H1 (cell line): ENCODE results near the gene MBD3L4.
"Not testable (repeated sequence)": the region's sequence is repeated elsewhere in the genome, so short reads cannot be mapped to it uniquely, and the experiment has no call there.

Experiments
- GABPA ChIP-seq: IDR thresholded peaks from 2 replicates; pipeline ENCODE4 v1.6.1; 2011; ENCODE audit warnings: mild to moderate bottlenecking, low read length, moderate library complexity, borderline replicate concordance; ENCODE audit not compliant: insufficient read depth
- POLR2A ChIP-seq, 2 experiments: IDR thresholded peaks; 1 replicate in 1 of 2; 2 replicates in 1 of 2; pipeline ENCODE4 v1.6.1; 2011; ENCODE audit warnings: low read depth in 2 of 2, low read length in 2 of 2, mild to moderate bottlenecking in 2 of 2; ENCODE audit errors: control extremely low read depth in 1 of 2
- RAD21 ChIP-seq, 2 experiments: IDR thresholded peaks in 1 of 2; conservative IDR thresholded peaks in 1 of 2; 2 replicates each; pipeline ENCODE4 v1.6.1; 2011; ENCODE audit warnings: low read depth in 2 of 2, low read length in 2 of 2, improper control_type of control experiment in 1 of 2, inconsistent platforms in 1 of 2, mild to moderate bottlenecking in 1 of 2, moderate library complexity in 1 of 2
- TF ChIP-seq, protein P1 (sequence below), 3 experiments: IDR thresholded peaks; 1 replicate in 2 of 3; 2 replicates in 1 of 3; pipeline versions ENCODE4 v1.5.1 to v1.6.1; 2011; ENCODE audit warnings: low read length in 3 of 3, mild to moderate bottlenecking in 3 of 3, inconsistent platforms in 2 of 3, low read depth in 1 of 3, moderate library complexity in 1 of 3; ENCODE audit not compliant: insufficient read depth in 1 of 3; ENCODE audit errors: control extremely low read depth in 1 of 3

DNA sequence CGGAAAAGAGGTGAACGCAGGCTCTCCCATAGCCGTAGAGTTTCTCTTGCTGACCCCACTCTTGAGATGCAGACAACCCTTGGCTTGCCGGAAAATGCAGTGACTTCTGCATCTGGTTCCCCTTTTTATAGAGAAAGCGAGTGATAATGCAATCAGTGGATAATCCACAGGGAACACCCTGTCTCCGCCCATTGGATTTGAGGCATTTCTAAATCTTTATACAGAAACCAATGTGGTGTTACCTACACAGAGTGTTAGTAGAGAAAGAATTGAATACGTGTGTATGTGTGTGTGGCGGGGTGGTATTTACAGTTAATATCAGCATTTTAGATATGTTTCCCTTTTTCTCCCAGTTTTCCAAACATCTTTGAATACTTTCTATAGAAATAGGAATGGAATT lies 18.6 kb upstream of the MBD3L4 start, which contains the start of gene MBD3L3:
- TF ChIP-seq, protein P1, sequence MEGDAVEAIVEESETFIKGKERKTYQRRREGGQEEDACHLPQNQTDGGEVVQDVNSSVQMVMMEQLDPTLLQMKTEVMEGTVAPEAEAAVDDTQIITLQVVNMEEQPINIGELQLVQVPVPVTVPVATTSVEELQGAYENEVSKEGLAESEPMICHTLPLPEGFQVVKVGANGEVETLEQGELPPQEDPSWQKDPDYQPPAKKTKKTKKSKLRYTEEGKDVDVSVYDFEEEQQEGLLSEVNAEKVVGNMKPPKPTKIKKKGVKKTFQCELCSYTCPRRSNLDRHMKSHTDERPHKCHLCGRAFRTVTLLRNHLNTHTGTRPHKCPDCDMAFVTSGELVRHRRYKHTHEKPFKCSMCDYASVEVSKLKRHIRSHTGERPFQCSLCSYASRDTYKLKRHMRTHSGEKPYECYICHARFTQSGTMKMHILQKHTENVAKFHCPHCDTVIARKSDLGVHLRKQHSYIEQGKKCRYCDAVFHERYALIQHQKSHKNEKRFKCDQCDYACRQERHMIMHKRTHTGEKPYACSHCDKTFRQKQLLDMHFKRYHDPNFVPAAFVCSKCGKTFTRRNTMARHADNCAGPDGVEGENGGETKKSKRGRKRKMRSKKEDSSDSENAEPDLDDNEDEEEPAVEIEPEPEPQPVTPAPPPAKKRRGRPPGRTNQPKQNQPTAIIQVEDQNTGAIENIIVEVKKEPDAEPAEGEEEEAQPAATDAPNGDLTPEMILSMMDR (IDR thresholded peaks at IDR 0.05; ENCODE audit: control extremely low read depth in 1 of 3, insufficient read depth in 1 of 3, low read depth in 1 of 3, low read length in 3 of 3) = not testable (repeated sequence)
- TF ChIP-seq RAD21 (IDR thresholded peaks at IDR 0.05 in 1 of 2, conservative IDR thresholded peaks at IDR 0.05 in 1 of 2; ENCODE audit: low read depth in 2 of 2, low read length in 2 of 2); GABPA; POLR2A (IDR thresholded peaks at IDR 0.05; ENCODE audit: control extremely low read depth in 1 of 2, low read depth in 2 of 2, low read length in 2 of 2): not testable (repeated sequence)
